ENCODE results near the gene GNAS-AS1. TPM values are rescaled to one million over a fixed set of nuclear protein-coding genes. Genes with fewer than 3 reads are reported as not detected.

GNAS-AS1 gene
- total and polyA plus RNA-seq, 2 donors (not counting 1 experiment from before 2014, with no cell fraction given) = 1.5 TPM; not detected in 1

GRCh38 chr20:58839991-58840747 lies 10.5 kb downstream of the GNAS-AS1 start:
- Histone ChIP-seq H2AFZ (ENCODE audit: insufficient read depth, low read depth, low read length, poor library complexity, severe bottlenecking) (no peak overlapping the region), H3K79me2 (ENCODE audit: control insufficient read depth, insufficient read depth, low read length) (no peaks in the 10 kb centered on the region), H3K9me3 (ENCODE audit: control extremely low read depth in 1 of 3, control insufficient read depth in 2 of 3, insufficient read depth in 1 of 3, low read length in 2 of 3) (peaks cover 0 to 14% (median 0%) of the 10 kb centered on the region in 3 donors), H4K20me1 (ENCODE audit: control insufficient read depth, insufficient read depth, low read length, poor library complexity, severe bottlenecking) (no peaks in the 10 kb centered on the region), H3K4me3 (ENCODE audit: control extremely low read depth in 1 of 5, extremely low read depth in 1 of 5, insufficient read depth in 1 of 5, low read depth in 2 of 5, low read length in 4 of 5) (no peak overlapping the region), H3K27me3 (replicated peaks in 1 of 4; ENCODE audit: control extremely low read depth in 1 of 4, control insufficient read depth in 3 of 4, insufficient read depth in 4 of 4, low read length in 3 of 4) (peaks cover 0 to 28% (median 4%) of the 10 kb centered on the region in 4 experiments), H3K4me2 (replicated peaks; ENCODE audit: low read depth, low read length, poor library complexity, severe bottlenecking) (peak overlapping the region; percentile 27), H3K4me1 (ENCODE audit: control insufficient read depth in 2 of 2, insufficient read depth in 2 of 2, low read length in 2 of 2) (peaks cover 0 to 8% of the 10 kb centered on the region in 2 donors), H3K27ac (ENCODE audit: low read length in 2 of 2) (no peak overlapping the region), H3K9ac (ENCODE audit: low read length) (no peak overlapping the region), H3K36me3 (replicated peaks in 1 of 2; ENCODE audit: control extremely low read depth in 1 of 2, control insufficient read depth in 1 of 2, extremely low read depth in 1 of 2, insufficient read depth in 2 of 2, low read length in 1 of 2) (no peaks in the 10 kb centered on the region)
- H3K27me3 Mint-ChIP-seq = peaks cover 30% of the 10 kb centered on the region
- ChIA-PET POLR2A (no interaction called here), CTCF (interaction anchor here (1.0 to 2.8 kb wide), 2 partner anchors 189 to 605 kb away, joined by 4 to 8 read pairs; partner anchors contain the start of gene STX16)
- H3K4me1 Mint-ChIP-seq = peaks cover 7% of the 10 kb centered on the region
- no peak overlapping the region for H3K4me3 Mint-ChIP-seq
- H3K9me3 Mint-ChIP-seq (ENCODE audit: insufficient read depth) = no peaks in the 10 kb centered on the region
- DNase-seq (peak; percentile 21), ATAC-seq (ENCODE audit: low read depth) (no peak)
- intact Hi-C loops (cut with micrococcal nuclease) = loop anchor here (5.0 kb wide), 1 partner anchor 603 kb away; no protein-coding TSS in a partner anchor
- H3K27ac Mint-ChIP-seq = no peak overlapping the region
- TF ChIP-seq EZH2 (IDR thresholded peaks at IDR 0.05; ENCODE audit: borderline replicate concordance, insufficient read depth, low read depth, low read length, poor library complexity, severe bottlenecking) (no peak), CTCF (IDR thresholded peaks at IDR 0.05) (no peak)
- WGBS (ENCODE audit: insufficient coverage) = 54% methylated on average over 67 of the region's 67 CpGs

GRCh38 chr20:58839474-58839874 lies 11.2 kb downstream of the GNAS-AS1 start:
- ChIA-PET POLR2A (no interaction called here), CTCF (interaction anchor here (0.7 to 2.8 kb wide), 3 partner anchors 100 to 604 kb away, joined by 3 to 8 read pairs (median 4); partner anchors contain the start of gene STX16)
- Histone ChIP-seq H3K4me3 (ENCODE audit: control extremely low read depth in 1 of 5, extremely low read depth in 1 of 5, insufficient read depth in 1 of 5, low read depth in 2 of 5, low read length in 4 of 5) (no peak overlapping the region), H3K27me3 (replicated peaks in 1 of 4; ENCODE audit: control extremely low read depth in 1 of 4, control insufficient read depth in 3 of 4, insufficient read depth in 4 of 4, low read length in 3 of 4) (peaks cover 0 to 28% (median 4%) of the 10 kb centered on the region in 4 experiments), H3K79me2 (ENCODE audit: control insufficient read depth, insufficient read depth, low read length) (no peaks in the 10 kb centered on the region), H3K4me1 (ENCODE audit: control insufficient read depth in 2 of 2, insufficient read depth in 2 of 2, low read length in 2 of 2) (peaks cover 0 to 8% of the 10 kb centered on the region in 2 donors), H3K4me2 (replicated peaks; ENCODE audit: low read depth, low read length, poor library complexity, severe bottlenecking) (peak overlapping the region; percentile 27), H2AFZ (ENCODE audit: insufficient read depth, low read depth, low read length, poor library complexity, severe bottlenecking) (no peak overlapping the region), H3K9me3 (ENCODE audit: control extremely low read depth in 1 of 3, control insufficient read depth in 2 of 3, insufficient read depth in 1 of 3, low read length in 2 of 3) (peaks cover 0 to 14% (median 0%) of the 10 kb centered on the region in 3 donors), H3K27ac (ENCODE audit: low read length in 2 of 2) (no peak overlapping the region), H3K36me3 (replicated peaks in 1 of 2; ENCODE audit: control extremely low read depth in 1 of 2, control insufficient read depth in 1 of 2, extremely low read depth in 1 of 2, insufficient read depth in 2 of 2, low read length in 1 of 2) (no peaks in the 10 kb centered on the region), H3K9ac (ENCODE audit: low read length) (no peak overlapping the region), H4K20me1 (ENCODE audit: control insufficient read depth, insufficient read depth, low read length, poor library complexity, severe bottlenecking) (no peaks in the 10 kb centered on the region)
- Mint-ChIP-seq H3K4me1 (peaks cover 7% of the 10 kb centered on the region), H3K27ac (no peak overlapping the region), H3K4me3 (no peak overlapping the region), H3K9me3 (ENCODE audit: insufficient read depth) (no peaks in the 10 kb centered on the region), H3K27me3 (peaks cover 30% of the 10 kb centered on the region)
- ATAC-seq (ENCODE audit: low read depth) = no peak
- TF ChIP-seq EZH2 (IDR thresholded peaks at IDR 0.05; ENCODE audit: borderline replicate concordance, insufficient read depth, low read depth, low read length, poor library complexity, severe bottlenecking) (no peak), CTCF (IDR thresholded peaks at IDR 0.05) (peak; percentile 26)
- 55% methylated on average over 23 of the region's 27 CpGs for WGBS (ENCODE audit: insufficient coverage)
- intact Hi-C loops (cut with micrococcal nuclease) = loop anchor here (5.0 kb wide), 1 partner anchor 602 kb away; no protein-coding TSS in a partner anchor
- DNase-seq = peak; percentile 48

Measured in B cell (primary cell).